HG03159 (cell line): ENCODE results near the gene RASD1.

Source experiments
- ATAC-seq: cut with Tn5 transposase; IDR thresholded peaks from one replicate; pipeline ENCODE4 v1.9.1; 2021; ENCODE audit warnings: mild to moderate bottlenecking, moderate library complexity; ENCODE audit not compliant: unreplicated experiment

The RASD1 gene, protein sequence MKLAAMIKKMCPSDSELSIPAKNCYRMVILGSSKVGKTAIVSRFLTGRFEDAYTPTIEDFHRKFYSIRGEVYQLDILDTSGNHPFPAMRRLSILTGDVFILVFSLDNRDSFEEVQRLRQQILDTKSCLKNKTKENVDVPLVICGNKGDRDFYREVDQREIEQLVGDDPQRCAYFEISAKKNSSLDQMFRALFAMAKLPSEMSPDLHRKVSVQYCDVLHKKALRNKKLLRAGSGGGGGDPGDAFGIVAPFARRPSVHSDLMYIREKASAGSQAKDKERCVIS

DNA sequence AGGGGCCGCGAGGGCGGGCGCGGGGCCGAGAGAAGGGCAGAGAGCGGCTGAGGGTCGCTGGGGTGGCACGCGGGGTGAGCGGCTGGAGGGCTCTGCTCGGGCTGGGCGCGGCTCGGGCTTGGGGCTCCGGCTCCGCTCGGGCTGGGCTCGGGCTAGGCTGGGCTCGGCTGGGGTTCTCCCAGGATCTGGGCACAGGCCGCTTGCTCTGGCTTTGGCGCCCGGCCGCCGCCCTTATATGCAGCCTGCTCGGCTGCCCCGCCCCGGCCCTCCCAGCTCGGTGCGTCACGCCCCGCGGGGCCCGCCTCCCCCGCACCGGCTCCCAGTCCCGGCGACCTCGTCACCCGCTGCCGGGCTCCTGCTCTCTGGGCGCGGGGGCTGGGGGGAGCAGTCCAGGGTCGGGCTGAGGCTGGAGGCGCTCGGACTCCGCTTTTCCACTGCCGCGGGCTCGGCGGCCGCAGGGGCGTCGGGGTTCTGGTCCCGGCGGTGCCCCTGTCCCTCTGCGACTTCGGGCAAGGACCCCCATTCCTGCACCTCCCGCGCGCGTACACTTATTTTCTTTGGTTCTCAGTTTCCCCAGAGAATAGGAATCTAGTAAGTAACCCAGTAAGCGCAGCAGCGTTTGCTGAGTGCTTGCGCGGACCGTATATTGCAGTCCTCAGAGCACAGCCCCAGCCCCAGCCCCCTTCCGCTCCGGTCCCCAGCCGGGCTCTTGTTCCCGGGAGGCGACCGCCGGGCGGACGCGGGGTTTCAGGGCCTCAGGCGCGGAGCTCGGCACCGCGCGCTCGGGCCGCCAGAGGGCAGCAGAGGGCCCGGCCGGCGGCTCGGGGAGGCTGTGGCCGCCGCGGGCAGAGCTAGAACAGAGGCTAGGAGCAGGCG, at the start of gene RASD1:
TSS of gene RASD1 (minus strand) at position 207 of the 876 bp plus-strand sequence. CDS start 214 bp downstream, outside the sequence.
- ATAC-seq: peak; percentile 73

DNA sequence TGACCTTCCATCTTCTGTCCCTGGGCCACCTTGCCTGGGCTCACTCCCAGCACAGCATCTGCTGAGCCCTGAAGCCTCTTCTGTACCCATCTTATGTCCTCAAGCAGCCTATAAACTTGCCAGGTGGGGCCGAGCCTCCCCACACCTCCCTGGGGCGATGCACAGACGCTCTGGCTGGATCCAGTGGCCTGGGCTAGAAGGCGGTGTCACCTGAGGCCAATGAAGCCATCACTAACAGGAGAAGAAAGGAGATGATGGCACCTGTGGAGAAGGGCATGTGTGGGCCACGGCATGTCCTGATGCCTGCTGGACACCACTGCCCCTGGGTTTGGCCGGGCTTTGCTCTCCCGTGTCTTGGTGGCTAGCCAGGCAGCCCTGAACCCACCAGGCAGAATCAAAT, 49.8 kb upstream of the RASD1 start:
- ATAC-seq: no peak

DNA sequence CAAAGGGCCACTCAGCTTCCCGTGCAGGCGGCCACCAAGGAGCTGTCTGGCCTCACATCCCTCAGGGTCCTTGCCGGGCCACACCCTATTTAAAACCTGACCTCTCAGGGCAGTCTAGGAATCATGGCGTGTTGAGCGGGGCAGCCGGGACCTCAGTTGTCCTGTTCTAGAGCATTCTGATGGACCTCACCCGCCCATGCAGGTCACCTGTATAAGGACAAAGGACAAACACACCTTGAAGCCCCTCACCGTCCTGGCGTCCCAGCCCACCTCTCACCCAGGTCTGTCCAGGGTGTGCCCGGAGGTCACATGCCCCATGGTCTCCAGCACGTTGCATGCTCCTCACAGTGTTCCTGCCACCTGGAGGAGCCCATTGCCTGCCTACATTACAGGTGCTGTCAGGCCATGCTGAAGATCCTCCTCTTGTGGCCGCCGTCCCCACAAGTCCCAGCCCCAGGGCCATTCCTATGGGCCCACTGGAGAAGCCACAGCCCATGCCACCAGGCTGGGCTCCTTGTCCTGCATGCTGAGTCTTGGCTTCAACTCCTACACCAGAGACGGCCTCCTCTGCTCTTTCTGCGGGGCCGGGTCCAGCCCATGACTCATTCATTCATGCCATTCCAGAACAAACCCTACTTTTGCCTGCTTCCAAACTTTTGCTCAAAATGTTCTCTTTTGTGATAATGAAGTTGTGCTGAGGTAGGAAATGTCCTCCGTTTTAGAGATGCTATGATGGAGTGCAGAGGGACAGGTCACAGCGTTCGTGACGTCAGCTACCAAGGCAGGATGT, 49.0 kb upstream of the RASD1 start:
- ATAC-seq: no peak

DNA sequence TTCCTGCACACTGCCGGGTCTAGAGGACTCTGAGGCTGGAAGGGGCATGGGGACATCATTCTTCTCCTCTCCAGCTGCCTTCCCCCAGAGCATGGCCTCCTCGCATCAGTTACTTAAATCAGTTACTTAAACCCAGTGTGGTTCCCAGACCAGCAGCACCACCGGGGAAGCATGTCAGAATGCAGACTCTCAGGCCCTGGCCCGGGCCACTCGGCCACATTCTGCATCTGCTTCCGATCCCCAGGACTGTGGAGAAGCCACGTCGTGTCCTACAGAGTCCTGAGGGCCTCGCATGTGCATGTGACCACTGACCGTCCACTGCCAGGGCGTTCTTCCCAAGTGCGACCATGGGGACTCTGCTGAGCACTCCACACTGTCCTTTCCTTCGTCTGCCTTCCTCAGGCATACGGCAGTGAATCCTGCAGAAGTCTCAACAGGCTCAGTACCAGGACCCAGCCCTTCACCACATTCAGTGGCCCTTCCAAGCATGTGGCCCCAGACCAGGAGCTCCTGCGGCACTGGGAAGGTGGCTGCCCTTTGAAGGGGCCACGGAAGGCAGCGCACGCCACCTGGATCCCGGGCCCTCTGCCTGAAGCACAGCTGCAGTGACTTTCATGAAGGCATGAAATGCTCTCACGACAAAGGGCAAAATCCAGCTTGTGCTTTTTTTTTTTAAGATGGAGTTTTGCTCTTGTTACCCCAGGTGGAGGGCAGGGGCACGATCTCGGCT, 46.9 kb upstream of the RASD1 start:
- no peak for ATAC-seq

DNA sequence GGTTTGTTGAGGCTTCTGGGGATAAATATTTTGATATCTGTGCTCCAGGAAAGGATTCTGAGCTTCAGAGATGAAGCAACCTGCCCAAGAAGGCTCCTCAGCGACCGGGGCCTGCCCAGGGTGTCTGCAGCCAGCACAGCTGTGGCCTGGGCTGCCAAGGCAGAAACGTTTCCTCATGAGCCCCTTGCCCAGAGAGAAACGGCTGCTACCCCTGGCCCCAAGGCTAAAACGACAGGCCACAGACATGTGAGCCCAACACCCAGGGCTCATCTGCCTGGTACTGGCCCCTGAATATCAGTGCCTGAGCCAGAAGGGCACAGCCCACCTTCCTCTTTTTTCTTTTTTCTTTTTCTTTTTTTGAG, 45.4 kb upstream of the RASD1 start:
- no peak for ATAC-seq

DNA sequence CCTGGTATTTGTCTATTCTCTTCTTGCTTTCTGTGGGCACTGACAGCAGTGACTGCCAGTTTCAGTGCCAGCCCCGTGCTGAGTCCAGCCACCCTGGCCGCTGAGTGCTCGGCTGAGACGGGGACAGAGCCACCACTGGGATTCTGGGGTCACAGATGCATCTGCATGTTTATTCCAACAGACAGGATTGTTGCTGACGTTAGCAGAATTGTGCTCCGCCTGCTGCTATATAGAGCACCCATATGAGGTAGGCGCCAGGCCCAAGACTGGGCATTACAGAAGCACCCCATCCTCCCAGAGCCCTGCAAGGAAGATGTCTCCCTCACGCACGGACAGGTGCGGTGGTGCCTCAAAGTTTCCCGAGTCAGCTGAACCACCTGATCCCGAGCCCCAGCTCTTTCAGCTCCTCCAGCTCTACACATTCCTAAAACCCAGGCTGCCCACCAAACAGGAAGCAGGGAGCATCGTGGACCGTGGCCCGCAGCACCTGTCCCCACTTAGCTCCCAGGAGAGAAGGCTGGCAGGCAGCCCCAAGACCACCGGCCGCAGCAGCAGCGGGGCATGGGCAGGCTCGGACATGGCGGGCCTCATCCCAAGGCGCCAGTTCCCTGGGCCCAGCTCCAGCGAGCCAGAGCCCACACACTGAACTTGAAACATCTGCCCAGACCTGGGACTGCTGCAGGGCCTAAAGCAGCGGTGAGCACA, 44.9 kb upstream of the RASD1 start:
- ATAC-seq: no peak

DNA sequence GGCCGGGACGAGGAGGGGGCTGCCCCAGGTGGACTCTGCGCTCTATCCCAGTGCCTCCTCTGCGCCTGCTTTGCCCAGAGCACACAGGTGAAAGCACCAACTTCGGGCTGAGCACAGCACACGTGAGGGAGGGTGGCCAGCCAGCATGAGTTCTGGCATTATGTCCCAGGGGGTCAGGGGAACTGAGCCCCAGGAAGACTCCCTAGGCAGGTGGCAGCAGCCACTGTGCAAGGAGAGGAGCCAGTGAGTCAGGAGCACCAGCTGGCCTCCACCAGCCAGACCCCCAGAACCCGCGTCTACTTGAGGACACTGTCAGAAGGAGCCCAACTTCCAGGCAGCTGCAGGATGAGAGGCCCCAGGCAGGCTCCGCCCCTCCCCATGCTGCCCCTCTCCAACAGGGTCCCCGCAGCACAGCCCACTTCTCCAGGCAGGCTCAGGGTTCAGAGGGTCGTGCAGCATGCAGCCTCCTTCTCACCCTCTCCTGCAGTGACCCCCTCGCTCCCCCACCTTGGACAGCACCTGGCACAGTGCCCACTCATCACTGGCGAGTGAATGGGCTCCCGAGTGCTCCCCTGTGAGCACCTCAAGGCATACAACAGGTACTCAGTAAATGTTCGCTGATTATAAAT, 44.2 kb upstream of the RASD1 start:
- ATAC-seq: no peak

DNA sequence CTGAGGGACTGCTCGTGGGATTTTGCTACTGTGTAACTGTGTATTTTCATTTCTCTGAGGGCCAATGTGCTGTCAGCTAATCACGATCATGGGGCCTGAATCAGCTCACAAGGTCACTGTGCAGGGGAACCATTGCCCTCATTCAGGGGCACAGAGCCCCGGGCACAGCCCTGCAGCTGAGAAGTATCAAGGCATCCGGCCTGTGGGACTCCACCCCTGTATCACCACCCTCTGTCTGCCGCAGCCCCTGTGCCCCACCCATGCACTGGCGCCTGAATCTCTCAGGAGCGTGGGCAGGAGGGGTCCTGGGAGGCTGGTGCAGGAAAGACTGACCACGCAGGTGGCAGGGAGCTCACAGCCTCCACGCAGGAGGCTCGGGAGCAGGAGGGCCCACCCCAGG, 43.4 kb upstream of the RASD1 start:
- ATAC-seq: no peak

DNA sequence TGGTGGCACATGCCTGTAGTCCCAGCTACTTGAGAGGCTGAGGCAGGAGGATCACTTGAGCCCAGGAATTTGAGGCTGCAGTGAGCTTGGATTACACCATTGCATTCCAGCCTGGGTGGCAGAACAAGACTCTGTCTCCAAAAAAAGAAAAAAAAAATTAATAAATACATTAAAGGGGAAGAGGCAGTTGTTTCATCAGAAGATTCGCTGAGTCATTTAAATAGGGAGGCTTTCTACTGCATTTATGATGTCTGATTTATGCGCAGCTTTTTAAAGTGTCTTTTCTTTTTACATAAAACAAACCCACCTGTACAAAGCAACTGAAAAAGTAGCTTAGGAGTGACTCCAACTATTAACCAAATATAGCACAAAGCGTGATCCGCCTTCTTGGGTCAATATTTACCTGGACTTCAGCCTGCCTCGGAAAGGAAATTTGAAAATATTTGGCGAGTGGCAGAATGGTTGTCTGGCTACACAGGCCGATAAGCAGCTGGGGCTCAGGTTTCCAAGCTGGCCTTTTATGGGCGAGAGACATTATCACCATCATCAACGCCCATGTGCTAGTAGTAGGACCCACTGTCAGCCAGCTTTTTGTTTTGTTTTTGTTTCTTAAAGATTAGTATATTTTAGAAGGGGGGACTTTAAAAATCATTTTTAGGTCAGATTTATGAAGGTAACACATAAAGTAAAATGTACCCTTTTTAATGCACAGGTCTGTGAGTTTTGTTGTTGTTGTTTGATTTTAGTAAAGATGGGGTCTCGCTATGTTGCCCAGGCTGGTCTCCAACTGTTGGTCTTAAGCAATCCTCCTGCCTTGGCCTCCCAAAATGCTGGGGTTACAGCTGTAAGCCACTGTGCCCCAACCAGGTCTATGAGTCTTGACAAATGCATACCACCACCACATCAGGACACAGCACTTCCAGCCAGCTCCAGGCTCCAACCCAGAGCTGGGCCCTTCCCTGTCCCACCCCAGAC, 42.5 kb upstream of the RASD1 start:
- ATAC-seq: no peak

DNA sequence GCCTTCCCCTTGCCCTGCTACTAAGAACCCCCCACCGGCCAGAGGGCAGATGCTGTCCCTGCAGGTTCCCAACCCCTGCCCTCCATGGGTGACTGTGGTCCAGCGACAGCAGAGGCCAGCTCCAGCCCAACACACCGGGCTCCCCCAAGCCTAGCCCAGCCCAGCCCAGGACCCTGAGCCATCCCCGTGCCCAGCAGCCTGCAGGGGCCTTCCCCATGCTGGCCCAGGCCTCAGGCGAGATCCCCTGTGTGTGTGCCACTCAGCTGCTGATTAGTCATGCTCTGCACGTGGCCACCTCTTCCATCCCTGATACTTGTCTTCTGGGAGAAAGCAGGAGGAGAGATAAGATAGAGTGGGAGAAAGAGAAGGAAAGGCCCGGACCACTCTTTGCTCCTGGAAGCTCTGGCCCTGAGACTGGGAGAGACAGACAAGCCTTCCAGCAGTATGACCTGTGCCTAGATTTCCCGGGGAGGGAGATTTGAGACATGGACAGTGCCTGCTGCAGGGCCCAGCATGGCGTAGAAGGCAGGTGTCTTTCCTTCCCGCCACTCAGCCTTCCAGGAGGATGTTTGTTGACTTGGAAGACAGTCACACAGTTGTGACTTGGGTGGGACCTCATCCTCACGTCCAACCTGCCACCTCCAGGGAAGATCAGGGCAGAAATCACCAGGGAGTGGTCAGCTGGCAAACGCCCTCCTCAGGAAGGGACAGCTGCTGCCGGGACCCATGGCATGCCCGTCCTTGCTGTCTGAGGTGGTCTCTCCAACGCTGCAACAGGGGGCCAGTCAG, 41.3 kb upstream of the RASD1 start:
- no peak for ATAC-seq

DNA sequence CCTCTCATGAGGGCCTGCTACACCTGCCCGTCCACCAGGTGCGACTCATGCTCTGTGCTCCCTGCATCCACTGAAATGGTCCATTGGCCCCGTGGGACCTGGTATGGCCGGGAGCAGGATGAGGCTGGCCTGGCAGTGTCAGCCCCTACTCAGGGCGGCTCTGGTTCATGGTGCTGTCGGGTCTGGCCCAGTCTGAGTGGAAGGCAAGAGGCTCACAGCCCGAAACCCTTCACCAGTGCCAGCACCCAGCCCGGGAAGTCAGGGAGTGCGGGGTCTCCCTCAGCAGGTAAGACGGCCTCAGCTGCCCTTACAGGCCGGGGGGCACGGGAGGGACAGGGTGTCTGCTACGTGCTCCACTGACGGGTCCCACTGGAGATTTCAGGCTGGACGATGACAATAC, 40.5 kb upstream of the RASD1 start:
- ATAC-seq: no peak

DNA sequence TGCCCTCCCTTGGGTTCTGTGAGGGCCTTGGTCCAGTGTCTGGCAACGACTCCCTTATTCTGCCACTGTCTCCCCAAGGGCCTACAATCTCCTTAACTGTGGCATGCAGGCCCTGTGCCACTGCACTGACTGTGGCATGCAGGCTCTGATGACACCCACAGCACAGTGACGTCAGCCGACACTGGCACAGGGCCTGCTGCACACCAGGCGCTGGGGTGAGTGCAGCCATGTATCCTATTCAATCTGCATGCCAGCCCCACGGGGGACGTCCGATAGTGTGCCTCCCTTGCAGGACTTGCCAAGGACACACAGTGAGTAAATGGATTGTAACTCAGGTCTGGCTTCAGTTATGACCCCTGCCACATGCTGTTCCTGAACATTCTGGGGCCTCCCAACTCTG, 39.8 kb upstream of the RASD1 start:
- ATAC-seq: no peak

DNA sequence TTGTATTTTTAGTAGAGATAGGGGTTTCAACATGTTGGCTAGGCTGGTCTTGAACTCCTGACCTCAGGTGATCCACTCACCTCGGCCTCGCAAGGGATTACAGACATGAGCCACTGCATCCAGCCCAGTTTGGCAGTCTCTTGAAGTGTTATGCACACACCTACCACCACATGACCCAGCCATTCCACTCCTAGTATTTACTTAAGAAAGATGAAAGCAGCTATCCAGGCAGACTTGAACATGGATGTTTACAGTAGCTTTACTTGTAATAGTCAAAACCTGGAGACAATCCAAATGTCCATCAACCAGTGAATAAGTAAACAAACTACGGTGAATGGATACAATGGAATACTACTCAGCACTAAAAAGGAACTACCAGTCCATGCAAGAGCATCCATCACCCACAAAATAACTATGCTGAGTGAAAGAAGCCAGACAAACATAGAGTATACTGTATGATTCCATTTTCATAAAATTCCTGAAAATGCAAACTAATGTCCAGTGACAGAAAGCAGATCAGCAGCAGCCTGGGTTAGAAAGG, 37.8 kb upstream of the RASD1 start:
- no peak for ATAC-seq

DNA sequence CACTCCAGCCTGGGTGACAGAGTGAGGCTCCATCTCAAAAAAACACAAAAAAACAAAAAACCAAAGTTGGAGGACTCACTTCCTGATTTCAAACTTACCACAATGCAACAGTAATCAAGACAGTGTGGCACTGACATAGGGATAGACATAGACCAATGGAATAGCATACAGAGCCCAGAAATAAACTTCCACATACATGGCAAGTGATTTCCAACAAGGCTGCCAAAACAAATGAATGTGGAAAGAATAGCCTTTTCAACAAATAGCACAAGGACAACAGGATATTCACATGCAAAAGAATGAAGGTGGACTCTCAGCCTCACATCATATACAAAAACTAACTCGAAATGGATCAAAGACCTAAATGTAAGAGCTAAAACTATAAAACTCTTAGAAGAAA, 36.8 kb upstream of the RASD1 start:
- no peak for ATAC-seq

DNA sequence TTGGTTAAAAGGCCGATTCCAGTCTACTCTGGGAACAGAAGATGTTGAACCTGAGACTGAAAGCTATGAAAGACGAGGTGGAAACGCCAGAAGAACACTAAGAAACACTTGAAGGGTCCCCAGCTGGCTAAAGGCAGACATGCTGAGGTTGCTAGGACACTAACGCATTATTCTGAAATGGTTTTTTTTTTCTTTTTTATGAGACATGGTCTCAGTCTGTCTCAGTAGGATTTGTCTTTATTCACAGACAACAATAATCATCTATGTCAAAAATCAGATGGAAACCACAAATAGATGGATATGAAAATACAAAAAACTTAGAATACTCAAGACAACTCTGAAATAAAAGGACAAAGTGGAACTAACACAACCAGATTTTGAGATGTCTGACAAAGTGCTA, 35.0 kb upstream of the RASD1 start:
- ATAC-seq: no peak

DNA sequence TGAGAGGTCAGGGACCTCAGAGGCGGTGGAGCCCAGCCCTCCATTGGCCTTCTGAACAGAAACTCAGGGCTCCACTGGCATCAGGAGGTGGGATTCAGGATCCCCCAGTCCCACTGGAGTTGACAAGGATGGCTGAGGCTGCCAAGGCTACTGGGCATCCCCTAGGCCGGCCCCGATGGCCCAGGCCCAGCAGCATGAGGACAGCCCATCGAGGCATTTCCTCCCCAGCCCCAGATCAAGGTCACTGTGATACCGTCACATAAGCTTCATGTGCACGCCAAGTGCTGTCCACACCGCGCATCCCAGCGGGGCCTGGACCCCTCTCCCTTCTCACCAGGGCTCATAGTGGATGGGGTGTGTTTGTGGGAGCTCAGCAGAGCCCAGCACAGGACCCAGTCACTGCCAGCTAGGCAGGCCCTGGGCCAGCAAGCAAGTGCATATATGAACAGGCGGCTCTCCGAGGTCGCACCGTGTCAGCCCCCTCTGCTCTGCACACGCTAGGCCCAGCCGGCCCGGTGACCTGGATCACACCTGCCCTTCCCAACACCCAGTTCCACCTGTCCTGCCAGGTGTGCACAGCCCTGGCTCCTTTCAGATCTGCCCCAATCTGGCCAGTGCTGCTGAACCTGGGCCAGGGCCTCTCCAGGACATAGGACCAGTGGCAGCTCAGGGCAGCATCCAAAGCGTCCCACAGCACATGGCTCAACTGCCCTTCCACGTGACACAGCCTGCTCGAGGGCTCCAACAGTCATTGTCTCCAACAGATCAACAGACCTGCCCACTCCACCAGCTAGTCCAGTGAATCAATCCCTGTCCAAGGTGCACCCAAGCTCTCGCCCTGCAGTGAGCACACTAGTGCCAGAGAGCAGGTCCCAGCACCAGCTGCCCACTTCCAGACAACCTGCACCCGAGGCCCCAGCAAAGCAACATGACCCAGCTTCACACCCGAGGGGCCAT, 32.8 kb upstream of the RASD1 start:
- no peak for ATAC-seq
